Renal cortex interstitium (tissue), 11 donors: Measurements from ENCODE around the gene FSD1L. TPM values are rescaled to one million over a fixed set of nuclear protein-coding genes. Genes with fewer than 3 reads are reported as not detected.

ENCODE experiments used
- DNase-seq, 11 donors: peaks; one replicate each; pipeline ENCODE4 v3.0.0-alpha.2; 2013; ENCODE audit warnings: low read depth in 9 of 11, low spot score in 4 of 11; ENCODE audit errors: extremely low read depth in 1 of 11
- polyA plus RNA-seq, 3 donors: library from polyadenylated mRNA; unstranded; fragments of 120-200 nt; gene quantifications; one replicate each; pipeline ENCODE4 v1.2.1, GENCODE V29; 2013; ENCODE audit not compliant: insufficient read length in 3 of 3

The FSD1L gene
- polyA plus RNA-seq, 3 donors, result 8.5 to 11.9 (median 9.6) TPM

DNA sequence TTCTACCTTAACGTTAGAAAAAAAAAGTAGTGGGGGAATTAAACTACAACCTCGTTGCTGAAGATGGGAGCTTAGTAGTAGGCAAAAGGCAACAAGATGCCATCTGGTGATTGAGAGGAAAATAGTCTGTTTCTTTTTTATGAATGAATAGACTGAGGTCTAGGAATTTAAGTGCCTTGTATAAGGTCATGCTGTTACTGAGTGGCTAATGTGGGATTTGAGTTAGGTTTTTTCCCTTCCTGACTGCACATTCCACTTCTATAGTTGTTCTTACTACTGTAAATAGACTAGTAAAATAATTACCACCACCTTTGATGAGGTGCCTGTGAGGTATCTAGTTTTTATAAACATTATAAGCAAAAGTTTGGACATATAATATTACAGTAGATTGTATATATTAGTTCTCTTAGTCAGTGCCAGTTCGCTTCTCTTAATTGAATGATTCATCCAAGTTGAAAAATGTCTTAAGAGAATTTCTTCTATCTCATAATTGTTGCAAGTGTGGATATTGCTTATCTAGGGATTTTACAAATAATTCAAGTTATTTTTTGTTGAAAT lies 19.1 kb downstream of the FSD1L start:
- no peak for DNase-seq

DNA sequence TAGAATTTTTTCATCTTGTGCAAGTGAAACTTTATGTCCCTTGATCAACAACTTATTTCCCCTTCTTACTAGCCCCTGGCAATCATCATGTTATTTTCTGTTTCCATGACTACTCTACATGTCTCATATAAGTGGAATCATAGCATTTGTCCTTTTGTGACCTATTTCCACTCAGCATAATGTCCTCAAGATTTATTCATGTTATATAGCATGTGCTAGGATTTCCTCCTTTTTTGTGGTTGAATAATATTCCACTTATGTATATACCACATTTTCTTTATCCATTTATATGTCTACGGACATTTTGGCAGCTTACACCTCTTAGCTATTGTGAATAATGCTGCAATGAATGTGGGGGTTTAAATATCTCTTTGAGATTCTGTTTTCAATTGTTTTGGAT lies 21.0 kb downstream of the FSD1L start:
- DNase-seq, result no peak

DNA sequence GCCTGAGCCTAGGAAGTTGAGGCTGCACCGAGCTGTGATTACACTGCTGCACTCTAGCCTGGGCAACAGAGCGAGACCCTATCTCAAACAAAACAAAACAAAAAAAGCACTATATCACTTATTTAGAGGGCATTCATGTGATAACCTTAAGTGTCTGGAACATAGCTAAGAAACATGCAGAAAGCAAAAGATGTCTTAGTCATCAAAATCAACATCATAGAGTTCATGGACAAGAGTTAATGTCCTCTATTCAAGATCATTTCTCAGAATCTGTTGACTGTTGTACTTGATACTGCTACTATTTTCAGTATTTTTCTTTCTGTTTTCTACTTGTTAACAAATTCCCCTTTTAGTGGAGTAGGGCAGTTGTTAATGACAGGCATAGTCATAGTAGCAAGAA lies 25.4 kb downstream of the FSD1L start:
- DNase-seq, result no peak

DNA sequence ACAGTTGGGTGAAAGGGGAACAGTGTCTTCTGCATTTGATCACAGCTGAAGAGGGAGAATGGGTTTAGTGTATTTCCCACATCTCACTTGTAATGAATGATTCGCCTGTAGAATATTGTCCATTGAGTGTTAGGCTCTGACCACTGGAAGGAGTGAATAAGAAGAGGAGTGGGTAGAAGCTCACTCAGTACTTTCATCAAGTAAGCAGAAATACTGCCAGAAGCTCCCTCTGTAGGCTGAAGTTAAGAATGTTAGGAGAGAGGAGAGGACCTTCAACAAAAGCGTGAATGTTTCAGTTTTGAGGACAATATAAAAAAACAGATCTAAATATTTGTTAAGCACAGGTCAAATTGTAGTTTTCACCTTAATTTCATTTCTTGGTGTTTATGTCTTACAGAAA lies 27.5 kb downstream of the FSD1L start:
- DNase-seq, result peak in 5 of 11 donors; percentile 2 to 17 (median 2)

DNA sequence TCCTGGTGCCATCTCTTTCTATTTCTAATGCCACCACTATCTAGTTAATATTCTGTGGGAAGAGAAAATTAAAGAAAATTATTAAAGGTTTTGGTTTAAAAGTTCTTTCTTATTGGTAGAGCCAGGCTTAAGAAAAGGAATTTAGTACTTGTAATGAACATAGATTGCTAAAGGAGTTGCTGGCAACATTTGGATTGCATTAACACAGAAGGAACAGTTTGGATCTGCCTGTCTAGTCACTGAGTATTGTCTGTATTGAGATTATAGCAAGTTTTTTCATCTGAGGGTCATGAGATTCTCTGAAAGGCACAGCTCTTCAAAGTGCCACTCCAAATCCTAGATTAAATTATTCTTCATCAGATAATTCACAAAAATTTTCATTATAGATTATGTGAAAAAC lies 32.0 kb downstream of the FSD1L start:
- no peak for DNase-seq

DNA sequence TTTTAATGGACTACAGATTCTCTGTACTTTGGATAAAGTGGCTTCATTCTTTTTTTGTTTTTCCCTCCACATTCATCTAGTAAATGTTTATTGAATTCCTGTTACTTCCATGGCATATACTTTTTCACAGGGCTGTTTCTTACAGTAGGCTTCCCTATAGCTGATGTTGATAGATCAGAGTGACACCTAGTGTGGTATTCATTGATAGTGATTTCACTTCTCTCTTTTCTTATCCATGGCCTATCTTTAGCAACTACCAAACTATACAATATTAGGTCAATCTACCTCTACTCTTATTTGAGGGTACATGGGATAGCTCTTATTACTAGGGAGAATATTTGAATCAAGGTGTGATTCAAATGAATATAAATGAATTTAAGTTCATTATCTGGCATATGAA lies 35.8 kb downstream of the FSD1L start:
- no peak for DNase-seq

DNA sequence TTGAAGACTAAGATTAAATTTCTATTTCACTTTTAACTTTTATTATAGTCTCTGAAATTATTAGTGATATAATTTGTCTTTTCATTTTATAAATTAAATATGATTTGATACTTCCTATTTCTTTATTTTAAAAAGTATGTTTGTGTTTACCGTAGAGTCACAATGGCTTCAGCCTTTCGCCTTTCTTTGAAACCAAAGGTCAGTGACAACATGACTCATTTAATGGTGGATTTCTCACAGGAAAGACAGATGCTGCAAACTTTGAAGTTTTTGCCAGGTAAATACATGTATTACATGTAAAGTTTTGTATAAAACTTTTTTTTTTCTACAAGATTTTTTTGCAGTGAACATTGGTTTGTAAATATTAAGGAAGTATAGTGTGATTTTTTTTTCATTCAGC lies 36.4 kb downstream of the FSD1L start:
- no peak for DNase-seq

DNA sequence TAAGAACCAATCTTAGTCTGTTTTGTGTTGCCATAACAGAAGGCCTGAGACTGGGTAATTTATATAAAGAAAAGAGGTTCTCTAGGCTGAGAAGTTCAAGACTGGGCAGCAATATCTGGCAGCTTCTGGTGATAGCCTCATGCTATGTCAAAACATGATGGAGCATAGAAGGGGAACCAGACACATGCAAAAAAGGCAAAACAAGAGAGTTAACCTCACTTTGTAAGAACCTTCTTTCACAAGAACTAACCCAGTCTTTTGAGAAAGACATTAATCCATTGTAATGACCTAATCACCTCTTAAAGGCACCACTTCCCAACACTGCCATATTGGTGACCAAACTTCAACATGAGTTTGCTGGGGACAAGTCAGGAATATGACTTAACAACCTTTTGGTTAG lies 37.3 kb downstream of the FSD1L start:
- no peak for DNase-seq

DNA sequence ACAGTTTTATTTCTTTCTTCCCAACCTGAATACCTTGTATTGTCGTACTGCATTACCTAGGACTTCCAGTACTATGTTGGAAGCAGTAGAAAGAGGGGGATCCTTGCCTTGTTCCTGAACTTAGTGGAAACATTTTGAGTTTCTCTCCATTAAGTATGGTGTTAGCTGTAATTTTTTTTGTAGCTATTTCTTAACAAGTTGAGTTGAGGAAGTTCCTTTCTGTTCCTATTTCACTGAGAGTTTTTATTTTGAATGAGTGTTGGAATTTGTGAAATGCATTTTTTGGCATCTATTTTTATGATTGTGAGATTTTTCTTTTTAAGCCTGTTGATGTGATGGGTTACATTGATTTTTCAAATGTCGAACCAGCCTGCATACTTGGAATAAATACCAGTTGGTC lies 49.0 kb downstream of the FSD1L start:
- no peak for DNase-seq

DNA sequence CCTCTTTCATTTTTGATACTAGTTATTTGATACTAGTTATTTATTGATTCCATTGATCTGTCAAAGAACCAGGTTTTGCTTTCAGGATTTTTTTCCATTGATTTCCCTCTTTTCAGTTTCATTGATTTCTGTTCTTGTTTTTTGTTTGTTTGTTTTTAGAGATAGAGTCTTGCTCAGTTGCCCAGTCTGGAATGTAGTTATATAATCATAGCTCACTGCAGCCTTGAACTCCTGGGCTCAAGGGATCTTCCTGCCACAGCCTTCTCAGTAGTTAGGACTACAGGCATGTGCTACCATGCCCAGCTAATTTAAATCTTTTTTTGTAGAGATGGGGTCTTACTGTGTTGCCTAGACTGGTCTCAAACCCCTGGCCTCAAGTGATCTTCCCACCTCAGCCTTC lies 49.9 kb downstream of the FSD1L start:
- no peak for DNase-seq

DNA sequence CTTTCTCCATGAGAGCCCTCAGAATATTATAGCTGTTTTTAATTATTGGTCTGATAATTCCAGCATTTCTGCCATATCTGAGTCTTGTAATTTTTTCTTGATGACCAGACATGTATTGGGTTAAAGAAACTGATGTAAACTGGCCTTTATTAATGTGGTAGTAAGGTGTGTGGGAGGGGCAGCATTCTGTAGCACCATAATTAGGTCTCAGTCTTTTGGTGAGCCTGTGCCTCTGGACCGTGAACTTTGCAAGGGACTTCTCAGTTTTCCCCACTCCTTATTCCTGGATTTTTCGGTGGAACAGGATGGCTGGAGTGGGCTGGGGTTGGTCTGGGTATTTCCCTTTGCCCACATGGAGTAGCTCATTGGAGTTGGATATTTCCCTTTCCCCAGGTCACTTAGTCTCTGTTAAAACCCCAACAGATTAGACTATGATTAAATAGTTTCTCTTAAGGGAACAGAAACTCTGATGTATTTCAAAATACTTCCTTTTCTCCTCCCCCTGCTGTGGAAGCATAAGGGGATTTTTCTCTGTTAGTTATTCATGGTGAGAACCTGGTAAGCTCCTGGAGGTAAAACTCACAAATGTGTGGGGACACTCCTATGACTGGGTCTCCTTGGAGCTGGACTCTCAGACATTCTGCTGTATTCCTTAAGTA lies 52.4 kb downstream of the FSD1L start:
- no peak for DNase-seq

DNA sequence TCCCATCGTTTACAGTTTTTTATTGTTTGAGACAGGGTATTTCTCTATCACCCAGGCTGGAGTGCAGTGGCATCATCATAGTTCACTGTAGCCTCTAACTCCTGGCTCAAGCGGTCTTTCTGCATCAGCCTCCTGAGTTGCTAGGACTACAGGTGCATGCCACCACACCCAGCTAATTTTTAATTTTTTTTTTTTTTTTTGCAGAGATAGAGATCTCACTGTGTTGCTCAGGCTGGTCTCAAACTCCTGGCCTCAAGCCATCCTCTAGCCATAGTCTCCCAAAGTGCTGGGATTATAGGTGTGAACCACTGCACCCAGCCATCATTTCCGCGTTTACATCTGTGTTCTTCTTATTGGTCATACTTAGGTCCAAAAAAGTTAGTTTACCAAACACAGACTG lies 53.6 kb downstream of the FSD1L start:
- no peak for DNase-seq

DNA sequence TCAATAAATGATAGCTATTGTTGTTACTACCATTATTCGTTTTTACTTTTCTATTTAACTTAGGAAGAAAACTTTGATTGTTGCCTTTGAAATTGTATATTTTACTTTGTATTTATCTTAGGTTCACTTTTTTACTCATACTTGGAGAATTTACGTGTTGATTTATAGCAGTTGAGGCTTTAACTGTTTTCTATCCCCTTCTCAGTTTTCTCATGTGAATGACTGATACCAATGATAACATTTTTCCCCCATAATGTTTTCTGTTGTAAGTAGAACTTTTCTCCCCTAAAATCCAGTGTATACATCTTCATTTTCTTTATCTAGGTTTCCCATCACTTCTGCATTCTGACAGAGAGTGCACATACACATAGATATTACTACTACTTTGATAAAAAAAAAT lies 54.4 kb downstream of the FSD1L start:
- no peak for DNase-seq

DNA sequence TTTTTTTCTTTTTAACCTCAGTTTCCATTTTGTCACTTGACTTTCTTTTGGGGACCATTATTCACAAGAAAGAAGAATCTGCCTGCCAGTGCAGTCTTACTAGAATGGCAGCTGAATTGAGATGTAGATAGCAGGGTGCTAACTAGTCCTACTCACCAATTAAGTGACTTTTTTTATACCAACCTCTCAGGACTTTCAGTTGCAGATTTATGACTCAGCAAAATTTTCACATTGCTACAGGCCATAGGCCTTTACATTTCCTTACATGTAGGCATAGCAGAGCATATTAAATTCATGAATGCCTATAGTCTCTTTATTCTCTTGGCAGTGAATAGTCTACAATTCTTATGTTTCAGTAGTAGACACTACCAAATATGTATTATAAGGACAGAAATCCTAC lies 56.0 kb downstream of the FSD1L start:
- DNase-seq, result no peak

DNA sequence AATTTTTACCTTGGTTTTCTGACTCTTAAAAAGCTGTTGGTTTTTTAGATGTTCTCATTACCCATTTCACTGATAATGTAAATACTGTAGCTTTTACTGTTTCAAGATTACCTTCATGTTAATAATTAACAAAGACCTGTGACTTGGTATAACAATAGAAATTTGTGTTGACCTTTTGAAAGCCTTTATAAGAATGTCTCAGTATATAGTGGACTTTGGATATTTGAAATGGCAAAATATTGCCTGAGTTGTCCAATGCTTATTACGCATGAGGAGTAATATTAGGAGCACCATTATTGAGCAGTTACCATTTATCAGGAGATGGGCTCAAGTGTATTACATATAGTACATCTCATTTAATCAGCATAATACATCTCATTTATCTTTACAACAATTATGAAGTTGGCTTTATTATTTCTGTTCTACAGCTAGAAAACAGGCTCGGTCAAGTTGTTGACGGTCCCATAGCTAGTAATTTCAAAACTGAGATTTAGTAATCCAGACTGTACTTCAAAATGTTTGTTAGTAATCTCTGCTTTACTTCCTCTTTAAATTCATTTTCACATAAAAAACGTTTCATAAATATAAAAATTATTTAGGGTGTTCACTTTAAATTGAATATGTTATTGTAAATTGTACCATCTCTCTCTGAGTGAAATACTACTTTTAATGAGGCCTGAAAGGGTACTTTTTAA lies 59.4 kb downstream of the FSD1L start:
- no peak for DNase-seq

DNA sequence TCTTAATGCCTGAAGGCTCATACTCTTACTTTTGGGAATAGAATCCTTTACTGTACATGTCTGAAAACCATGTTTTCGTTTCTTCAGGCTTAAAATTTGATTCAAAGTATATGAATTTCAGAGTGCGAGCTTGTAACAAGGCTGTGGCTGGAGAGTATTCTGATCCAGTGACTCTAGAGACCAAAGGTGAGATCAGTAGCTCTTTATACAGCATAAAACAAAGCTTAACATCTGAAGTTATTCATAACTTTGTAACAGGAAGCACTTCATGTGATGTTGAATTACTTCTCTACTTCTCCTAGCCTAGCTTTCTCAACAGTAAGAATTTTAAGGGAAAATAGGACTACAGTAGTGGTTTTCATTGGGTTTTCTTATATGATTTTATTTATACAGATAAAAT lies 60.7 kb downstream of the FSD1L start:
- DNase-seq, result no peak

DNA sequence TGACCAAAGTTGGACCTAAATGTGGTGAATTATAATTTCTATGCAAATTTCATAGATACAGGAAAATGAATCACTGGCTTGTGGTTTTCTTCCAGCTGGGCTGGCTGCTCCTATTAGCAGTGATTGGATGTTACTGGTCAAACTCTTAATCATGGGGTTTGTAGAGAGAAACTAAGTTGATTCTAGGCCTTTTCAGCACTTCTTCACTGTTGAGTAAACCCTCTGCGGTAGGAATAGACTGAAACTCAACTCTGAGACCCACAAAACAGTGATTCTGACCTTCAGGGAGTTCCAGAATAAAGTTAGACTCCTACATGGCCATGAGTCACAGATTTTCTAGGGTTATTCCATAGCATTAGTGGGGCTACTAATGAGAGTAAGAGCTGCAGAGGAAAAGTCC lies 62.2 kb downstream of the FSD1L start:
- no peak for DNase-seq

DNA sequence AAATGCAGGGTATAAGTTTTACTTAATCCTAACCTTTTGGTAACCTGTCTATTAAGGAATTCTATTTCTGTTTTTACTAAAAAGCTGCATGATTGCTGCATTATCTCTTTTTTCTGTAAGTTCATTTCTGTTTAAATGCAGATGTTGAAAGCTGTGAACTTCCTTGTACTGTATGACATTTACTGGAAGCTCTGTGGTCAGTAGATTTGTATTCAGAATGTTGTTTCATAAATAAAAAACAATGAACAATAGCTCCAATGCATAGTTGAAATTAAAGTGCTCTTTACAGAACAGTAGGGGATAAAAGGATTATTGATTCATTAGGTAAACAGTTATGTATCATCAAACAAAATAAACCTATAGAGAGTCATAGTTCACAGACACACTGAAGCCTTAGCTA lies 63.6 kb downstream of the FSD1L start:
- DNase-seq, result no peak

DNA sequence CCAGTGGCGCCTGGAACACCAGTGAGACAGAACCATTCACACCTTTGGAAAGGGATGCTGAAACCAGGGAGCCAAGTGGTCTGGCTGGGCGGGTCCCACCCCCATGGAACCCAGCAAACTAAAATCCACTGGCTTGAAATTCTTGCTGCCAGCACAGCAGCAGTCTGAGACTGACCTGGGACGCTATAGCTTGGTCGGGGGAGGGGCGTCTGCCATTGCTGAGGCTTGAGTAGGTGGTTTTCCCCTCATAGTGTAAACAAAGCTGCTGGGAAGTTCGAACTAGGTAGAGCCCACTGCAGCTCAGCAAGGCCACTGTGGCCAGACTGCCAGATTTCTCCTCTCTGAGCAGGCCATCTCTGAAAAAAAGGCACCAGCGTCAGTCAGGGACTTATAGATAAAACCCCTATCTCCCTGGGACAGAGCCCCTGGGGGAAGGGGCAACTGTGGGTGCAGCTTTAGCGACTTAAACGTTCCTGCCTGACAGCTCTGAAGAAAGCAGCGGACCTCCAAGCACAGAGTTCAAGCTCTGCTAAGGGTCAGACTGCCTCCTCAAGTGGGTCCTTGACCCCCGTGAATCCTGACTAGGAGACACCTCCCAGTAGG lies 68.1 kb downstream of the FSD1L start:
- no peak for DNase-seq

DNA sequence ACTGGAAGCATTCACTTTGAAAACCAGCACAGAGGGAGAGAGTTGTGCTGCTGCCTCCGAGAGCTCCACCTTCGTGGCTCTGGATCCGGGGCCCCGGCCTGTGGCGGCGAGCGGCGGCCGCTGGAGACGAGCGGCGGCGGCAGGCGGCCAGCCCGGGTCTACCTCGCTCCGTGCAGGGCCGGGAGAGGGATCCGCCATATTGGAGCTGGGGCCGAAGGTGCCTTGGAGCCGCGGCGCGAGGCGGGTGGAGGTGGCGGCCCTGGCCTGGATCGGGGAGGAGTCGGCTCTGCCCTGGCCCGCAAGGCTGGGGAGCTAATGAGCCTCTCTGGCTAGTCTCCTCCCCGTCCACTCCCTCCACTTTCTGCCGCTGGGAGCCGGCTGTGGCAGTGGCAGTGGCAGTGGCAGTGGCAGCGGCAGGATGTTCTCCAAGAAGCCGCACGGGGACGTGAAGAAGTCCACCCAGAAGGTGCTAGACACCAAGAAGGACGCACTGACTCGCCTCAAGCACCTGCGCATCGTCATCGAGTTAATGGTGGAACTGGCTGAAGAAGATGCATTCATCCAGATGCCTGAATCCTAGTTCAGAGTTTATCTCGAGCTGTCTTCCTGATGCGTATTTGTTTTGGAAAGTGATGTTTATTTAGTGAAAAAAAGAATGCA lies 72.0 kb downstream of the FSD1L start:
- peak in 1 of 11 donors; percentile 6 for DNase-seq
